GM12878 (cell line): ENCODE results near the gene LPAR5. TPM values are rescaled to one million over a fixed set of nuclear protein-coding genes. Genes with fewer than 3 reads are reported as not detected.
A peak's percentile ranks its signal among the peaks of the same experiment; 100 is the strongest.

ENCODE experiments used
- ATAC-seq: fragments of 200-7000 bp; cut with Tn5 transposase; 3 replicates; pipeline ENCODE4 v1.9.1; 2020; ENCODE audit warnings: mild to moderate bottlenecking, moderate library complexity
- BruUV-seq: library from RNA; stranded (reverse); fragments of 400-500 nt; replicated peaks from 2 replicates; lab custom pipeline; 2021; lab: Mats Ljungman, UMichigan
- CTCF ChIA-PET: fragments of 300-600 bp; sonication (Branson Sonifier 250); formaldehyde crosslinking; extraction: SDS; loops from one replicate; lab custom pipeline; 2021; ENCODE audit warnings: inconsistent platforms; lab: Yijun Ruan, JAX
- POLR2A ChIA-PET: fragments of 350-600 bp; formaldehyde crosslinking; extraction: SDS; loops from one replicate; lab custom pipeline; 2021; ENCODE audit warnings: inconsistent platforms; lab: Charles Lee
- RAD21 ChIA-PET: fragments of 300-600 bp; sonication (Branson Sonifier 250); formaldehyde crosslinking; loops from one replicate; lab custom pipeline; 2023; ENCODE audit warnings: antibody characterized with exemption; ENCODE audit not compliant: unreplicated experiment; lab: Charles Lee
- SMC1A ChIA-PET: fragments of 300-600 bp; sonication (Branson Sonifier 250); formaldehyde crosslinking; loops from one replicate; lab custom pipeline; 2023; ENCODE audit not compliant: unreplicated experiment, uncharacterized antibody; lab: Charles Lee
- DNase-seq: peaks from one replicate; pipeline ENCODE4 v3.0.0-alpha.2; 2011; ENCODE audit warnings: low read depth, low spot score
- FAIRE-seq: peaks from 3 replicates; lab custom pipeline; 2011; peaks lifted over from hg19 to GRCh38; lab: Jason Lieb, UNC
- H2AFZ ChIP-seq: 2 replicates; pipeline ENCODE4 v1.6.0; 2011; ENCODE audit warnings: low read depth, low read length, control low read depth; ENCODE audit not compliant: control insufficient read depth
- H3K27ac ChIP-seq: 2 replicates; pipeline ENCODE4 v1.5.1; 2011; ENCODE audit warnings: control low read depth; ENCODE audit not compliant: control insufficient read depth, insufficient read depth
- H3K27me3 ChIP-seq, 2 experiments: replicated peaks in 1 of 2; 2 replicates each; pipeline versions ENCODE4 v1.6.0 to v1.6.1; 2011; ENCODE audit warnings: low read length in 1 of 2; ENCODE audit not compliant: control insufficient read depth in 2 of 2, insufficient read depth in 2 of 2
- H3K36me3 ChIP-seq, 2 experiments: 2 replicates each; pipeline ENCODE4 v1.5.1; 2011; ENCODE audit warnings: low read length in 1 of 2; ENCODE audit not compliant: control insufficient read depth in 2 of 2, insufficient read depth in 2 of 2
- H3K4me1 ChIP-seq: 2 replicates; pipeline ENCODE4 v1.6.1; 2011; ENCODE audit warnings: mild to moderate bottlenecking, low read length, moderate library complexity, mixed read lengths; ENCODE audit not compliant: control insufficient read depth, insufficient read depth
- H3K4me2 ChIP-seq: 2 replicates; pipeline ENCODE4 v1.6.0; 2011; ENCODE audit warnings: control low read depth; ENCODE audit not compliant: control insufficient read depth, insufficient read depth
- H3K4me3 ChIP-seq: fragments of 200-600 bp; sonication (generic); 2 replicates; pipeline ENCODE4 v1.5.1; 2016
- H3K79me2 ChIP-seq: 2 replicates; pipeline ENCODE4 v1.6.0; 2011; ENCODE audit warnings: low read length; ENCODE audit not compliant: control insufficient read depth, insufficient read depth
- H3K9ac ChIP-seq: 2 replicates; pipeline ENCODE4 v1.8.0; 2011; ENCODE audit warnings: low read length, control low read depth, mixed read lengths; ENCODE audit not compliant: control insufficient read depth, insufficient read depth
- H3K9me3 ChIP-seq: replicated peaks from 3 replicates; pipeline ENCODE4 v1.5.1; 2011; ENCODE audit warnings: mild to moderate bottlenecking, low read length; ENCODE audit not compliant: control insufficient read depth, insufficient read depth
- H4K20me1 ChIP-seq: 2 replicates; pipeline ENCODE4 v1.6.0; 2011; ENCODE audit not compliant: control insufficient read depth, insufficient read depth
- ATF7 ChIP-seq: fragments of 450-650 bp; IDR thresholded peaks from 2 replicates; pipeline ENCODE4 v1.6.1; 2016; ENCODE audit warnings: low read depth, mild to moderate bottlenecking
- EGR1 ChIP-seq, 2 experiments: IDR thresholded peaks; 1 replicate in 1 of 2; 2 replicates in 1 of 2; pipeline ENCODE4 v1.6.1; 2011 to 2012; ENCODE audit warnings: low read depth in 2 of 2, low read length in 2 of 2, borderline replicate concordance in 1 of 2, mild to moderate bottlenecking in 1 of 2, moderate library complexity in 1 of 2
- MXI1 ChIP-seq: fragments of 150-350 bp; IDR thresholded peaks from 2 replicates; pipeline ENCODE4 v1.6.1; 2011; ENCODE audit warnings: low read depth, mild to moderate bottlenecking, inconsistent platforms, low read length, improper control_type of control experiment
- NFYB ChIP-seq: IDR thresholded peaks from 2 replicates; pipeline ENCODE4 v1.6.1; 2011; ENCODE audit warnings: low read depth, mild to moderate bottlenecking, low read length, improper control_type of control experiment, moderate library complexity; ENCODE audit not compliant: insufficient read depth
- ZNF384 ChIP-seq: IDR thresholded peaks from 2 replicates; pipeline ENCODE4 v1.6.1; 2012; ENCODE audit warnings: low read depth, mild to moderate bottlenecking, low read length, improper control_type of control experiment, borderline replicate concordance
- ZNF592 ChIP-seq: fragments of 450-650 bp; IDR thresholded peaks from 2 replicates; pipeline ENCODE4 v1.6.1; 2017; ENCODE audit warnings: mild to moderate bottlenecking, moderate library complexity
- WGBS: methylation state at CpG from one replicate; pipeline ENCODE4 v1.1.6; 2016; ENCODE audit warnings: low lambda C conversion rate; ENCODE audit not compliant: insufficient replicate concordance, insufficient coverage; ENCODE audit errors: missing lambda C conversion rate; 5-methylcytosine and 5-hydroxymethylcytosine counted together
- in situ Hi-C: fragments of 300-500 bp; cut with MboI; formaldehyde crosslinking; loops from 9 replicates; pipeline ENCODE4 v1.14.3; 2018; ENCODE audit warnings: mixed read lengths
- intact Hi-C: fragments of 100-400 bp; cut with micrococcal nuclease; formaldehyde crosslinking; loops from one replicate; pipeline ENCODE4 v1.14.2; 2022; ENCODE audit not compliant: unreplicated experiment
- polyA plus RNA-seq, 11 experiments: library from polyadenylated mRNA; depleted of rRNA in 4 of 11; unstranded in 6 of 11; stranded (reverse) in 5 of 11; fragments of >200 nt; fragmentation: Nextera tagmentation in 4 of 11; fragmentation: Illumina TruSeq in 1 of 11; extraction: Ambion mirVana in 4 of 11; extraction: Trizol in 1 of 11; gene quantifications; 1 replicate in 1 of 11; 2 replicates in 10 of 11; pipeline versions ENCODE4 v1.2.1 to v1.2.3, GENCODE V29; 2011 to 2016; ENCODE audit warnings: inconsistent platforms in 2 of 11, missing spikeins in 2 of 11, low read depth in 1 of 11
- total RNA-seq, 4 experiments: library from RNA; depleted of rRNA in 3 of 4; stranded (reverse); fragments of >200 nt in 3 of 4; fragmentation: Illumina TruSeq in 1 of 4; extraction: Trizol in 1 of 4; gene quantifications; 2 replicates each; pipeline versions ENCODE4 v1.2.1 to v1.2.3, GENCODE V29; 2013 to 2021

Gene LPAR5
- total and polyA plus RNA-seq, 10 of the 15 experiments (the other 5 are each of a cell fraction or from before 2014, with no cell fraction given), result 1.3 to 7.9 (median 5.3) TPM

- FAIRE-seq (peak; percentile 81), ATAC-seq (peak; percentile 68), DNase-seq (no peak)
- peaks cover 12% of the 10 kb centered on the region for H3K79me2 ChIP-seq
- H3K9ac ChIP-seq, result no peak overlapping the region
- H3K27ac ChIP-seq, result no peak overlapping the region
- RAD21 ChIA-PET, result interaction anchor here (0.5 to 2.2 kb wide), 9 partner anchors 8 to 242 kb away, joined by 3 to 8 read pairs (median 4); partner anchors contain the start of genes COPS7A, LPAR5 and ZNF384
- CTCF ChIA-PET, result interaction anchor here (0.6 to 2.6 kb wide), 9 partner anchors 9 to 126 kb away, joined by 3 to 7 read pairs (median 4); partner anchors contain the start of gene MLF2
- intact Hi-C loops, result loop anchor here (2.0 kb wide), 1 partner anchor 61 kb away; the partner anchor contains the start of gene ZNF384
- no peaks in the 10 kb centered on the region for H3K36me3 ChIP-seq
- no peaks in the 10 kb centered on the region for H3K9me3 ChIP-seq
- H3K27me3 ChIP-seq, result no peaks in the 10 kb centered on the region
- 89% methylated on average over 6 of the region's 7 CpGs for WGBS
- BruUV-seq, result no TSS peak
- no peaks in the 10 kb centered on the region for H4K20me1 ChIP-seq
- H2AFZ ChIP-seq, result peak overlapping the region; percentile 37; the same call in 1 of the 2 replicates
- H3K4me3 ChIP-seq, result peak overlapping the region; percentile 60; the same call in 1 of the 2 replicates
- peaks cover 29% of the 10 kb centered on the region for H3K4me1 ChIP-seq
- POLR2A ChIA-PET, result interaction anchor here (0.6 to 2.2 kb wide), 10 partner anchors 8 to 324 kb away, joined by 3 to 10 read pairs (median 6); partner anchors contain the start of genes LPAR5, PTPN6 and ZNF384
- H3K4me2 ChIP-seq, result peak overlapping the region; percentile 59; the same call in 1 of the 2 replicates
- SMC1A ChIA-PET, result interaction anchor here (0.8 to 3.6 kb wide), 6 partner anchors 17 to 125 kb away, joined by 3 to 13 read pairs (median 4); partner anchors contain the start of gene MLF2
- in situ Hi-C loops, result no loop called here
- TF ChIP-seq EGR1 (IDR thresholded peaks at IDR 0.05; ENCODE audit: borderline replicate concordance in 1 of 2, low read depth in 2 of 2, low read length in 2 of 2), result peak in 1 of 2 experiments; percentile 83; a peak in 2 of 3 replicates
- 0 out of 2 replicates have a peak, but pooled peaks have one; percentile 50 for TF ChIP-seq NFYB
- peak; percentile 20; the same call in 1 of the 2 replicates for TF ChIP-seq ZNF384
- TF ChIP-seq MXI1, result no peak
- no peak for TF ChIP-seq ZNF592
- no peak for TF ChIP-seq ATF7
Observed at GRCh38 chr12:6627616-6628015, 8.1 kb downstream of the LPAR5 start.
